HG02642 (cell line): ENCODE data around the gene USP6.
"Not testable (repeated sequence)": the region's sequence is repeated elsewhere in the genome, so short reads cannot be mapped to it uniquely, and the experiment has no call there.

ENCODE experiments used
- ATAC-seq: cut with Tn5 transposase; IDR thresholded peaks from one replicate; pipeline ENCODE4 v1.9.1; 2021; ENCODE audit warnings: mild to moderate bottlenecking; ENCODE audit not compliant: unreplicated experiment, poor library complexity

USP6 gene

DNA sequence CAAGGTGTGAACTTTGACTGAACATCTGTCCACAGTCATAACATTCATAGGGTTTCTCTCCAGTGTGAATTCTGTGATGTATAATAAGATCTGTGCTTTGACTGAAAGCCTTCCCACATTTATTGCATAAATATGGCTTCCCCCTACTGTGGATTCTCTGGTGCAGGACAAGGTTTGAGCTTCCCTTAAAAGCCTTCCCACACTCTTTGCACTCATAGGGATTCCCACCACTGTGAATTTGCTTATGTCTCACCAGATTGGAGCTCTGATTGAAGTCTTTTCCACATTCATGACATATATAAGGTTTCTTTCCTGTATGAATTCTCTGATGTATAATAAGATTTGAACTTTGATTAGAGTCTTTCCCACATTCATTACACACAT, 67.6 kb downstream of the USP6 start:
- no peak for ATAC-seq

DNA sequence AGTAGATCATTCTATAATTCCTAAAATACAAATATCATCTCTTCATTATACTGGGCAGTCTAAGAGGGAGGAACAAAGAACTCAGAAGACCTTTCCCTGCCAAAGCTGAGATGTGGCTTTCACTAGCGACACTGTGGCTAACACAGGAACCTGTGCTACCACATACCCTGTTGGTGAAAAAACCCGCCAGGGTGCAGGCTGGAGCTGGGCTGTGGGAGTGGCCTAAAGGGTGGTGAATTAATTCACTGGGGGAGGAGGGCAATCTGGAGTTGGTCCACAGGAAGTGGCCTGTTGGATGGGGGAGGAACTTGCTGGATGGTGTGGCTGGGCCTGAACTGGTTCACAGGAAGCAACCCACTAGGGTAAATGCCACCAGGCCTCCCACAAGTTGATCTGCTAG, 68.5 kb downstream of the USP6 start:
- ATAC-seq = no peak

DNA sequence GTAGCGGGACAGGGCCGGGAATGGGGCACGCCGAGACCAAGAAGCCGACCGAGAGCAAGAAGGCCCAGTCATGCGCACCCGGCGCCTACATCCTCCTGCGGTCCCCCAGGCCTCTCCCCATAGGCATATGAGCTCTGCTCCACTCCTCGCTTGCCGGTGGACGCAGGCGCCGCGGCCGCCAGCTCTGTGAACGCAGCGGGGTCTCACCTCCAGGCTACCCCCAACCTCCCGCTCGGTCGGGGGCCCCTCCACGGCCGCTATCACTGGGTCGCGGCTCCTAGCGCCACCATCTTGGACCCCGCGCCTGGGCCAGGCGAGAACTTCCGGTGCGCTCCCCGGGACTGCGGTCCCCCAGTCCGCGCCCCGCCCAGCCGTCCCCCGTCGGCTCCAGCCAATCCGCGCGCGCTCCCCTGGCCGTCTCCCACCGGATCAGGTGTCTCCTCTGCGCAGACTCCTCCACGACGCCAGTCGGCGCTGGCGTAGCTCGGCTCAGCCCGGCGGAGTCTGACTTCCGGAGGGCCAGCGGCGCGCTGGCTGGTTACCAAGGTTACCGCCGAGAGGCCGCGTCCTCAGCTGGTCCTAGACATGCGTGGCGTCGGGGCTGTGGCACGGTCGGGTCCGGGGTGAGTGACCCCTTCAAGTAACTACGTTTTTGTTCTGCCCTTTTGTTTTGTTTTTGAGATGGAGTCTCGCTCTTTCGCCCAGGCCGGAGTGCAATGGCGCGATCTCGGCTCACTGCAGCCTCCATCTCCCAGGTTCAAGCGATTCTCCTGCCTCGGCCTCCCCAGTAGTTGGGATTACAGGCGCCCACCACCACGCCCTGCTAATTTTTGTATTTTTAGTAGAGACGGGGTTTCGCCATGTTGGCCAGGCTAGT, 75.9 kb downstream of the USP6 start, which contains the start of gene ZNF594:
Gene ZNF594, minus strand, starts transcription at position 328 of the 877 bp plus-strand sequence. CDS start 7,612 bp downstream, outside the sequence.
- peak; percentile 96 for ATAC-seq

DNA sequence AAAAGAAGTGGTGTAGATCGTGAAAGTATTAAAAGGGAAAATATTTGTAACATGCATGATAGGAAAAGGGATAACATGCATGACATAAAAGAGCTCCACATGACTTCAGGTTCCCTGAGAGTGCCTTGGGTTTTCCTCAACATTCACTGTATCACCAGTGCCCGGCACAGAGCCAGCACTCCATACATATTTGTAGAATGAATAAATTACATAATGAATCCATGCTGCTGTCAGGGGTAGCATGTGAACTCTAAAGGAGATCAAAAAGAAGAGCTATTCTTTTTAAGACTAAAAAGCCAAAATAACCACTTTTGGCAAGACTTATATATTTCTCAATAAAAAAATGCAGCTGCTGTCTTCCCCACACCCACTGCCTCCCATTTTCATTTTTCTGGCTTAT, 78.5 kb downstream of the USP6 start:
- ATAC-seq = no peak

DNA sequence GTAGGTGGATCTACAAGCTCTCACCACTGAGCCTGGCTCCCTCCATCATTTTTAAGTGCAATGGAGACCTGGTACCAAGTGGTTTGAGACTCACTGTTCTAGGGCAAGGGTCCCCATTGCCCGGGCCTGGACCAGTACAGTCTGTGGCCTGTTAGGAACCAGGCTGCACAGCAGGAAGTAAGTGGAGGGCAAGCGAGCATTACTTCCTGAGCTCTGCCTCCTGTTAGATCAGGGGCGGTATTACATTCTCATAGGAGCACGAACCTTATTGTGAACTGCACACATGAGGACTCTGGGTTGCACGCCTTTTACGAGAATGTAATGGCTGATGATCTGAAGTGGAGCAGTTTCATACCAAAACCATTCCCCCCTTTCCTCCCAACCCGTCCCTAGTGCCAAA, 82.6 kb downstream of the USP6 start:
- ATAC-seq = no peak

DNA sequence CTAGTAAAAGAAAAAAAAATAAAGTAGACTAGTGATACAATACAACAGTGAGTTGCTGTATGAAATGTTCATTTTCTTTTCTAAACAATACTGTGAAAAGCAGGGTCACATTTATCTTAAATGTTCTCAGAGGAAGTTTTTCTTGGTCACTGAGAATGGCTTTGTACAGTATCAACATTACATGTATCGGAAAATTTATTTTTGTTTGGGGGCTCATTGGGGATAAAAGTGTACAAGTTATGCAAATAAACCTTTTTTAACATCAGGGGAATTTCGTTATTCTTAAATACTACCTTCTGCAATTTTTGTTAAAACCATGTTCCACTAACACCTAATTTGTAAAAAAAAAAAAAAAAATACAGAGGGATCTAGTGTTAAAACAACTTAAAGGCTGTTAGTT, 84.5 kb downstream of the USP6 start:
- ATAC-seq = no peak

DNA sequence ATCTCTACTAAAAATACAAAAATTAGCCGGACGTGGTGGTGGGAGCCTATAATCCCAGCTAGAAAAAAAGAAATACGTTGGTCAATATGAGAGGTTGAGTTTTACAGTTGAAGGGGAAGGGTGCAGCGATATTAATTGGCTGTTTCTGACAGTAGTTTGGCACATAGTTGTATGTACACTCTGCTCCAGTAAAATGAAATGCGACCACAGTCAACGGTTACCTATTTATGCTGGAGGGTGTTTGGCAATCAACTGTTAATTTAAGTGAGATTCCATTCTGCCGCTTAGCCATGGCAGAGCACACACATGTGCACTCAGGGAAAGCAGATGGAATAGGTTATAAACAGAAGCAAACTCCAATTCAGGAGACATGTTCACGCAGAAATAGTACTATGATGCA, 85.2 kb downstream of the USP6 start:
- ATAC-seq = no peak

DNA sequence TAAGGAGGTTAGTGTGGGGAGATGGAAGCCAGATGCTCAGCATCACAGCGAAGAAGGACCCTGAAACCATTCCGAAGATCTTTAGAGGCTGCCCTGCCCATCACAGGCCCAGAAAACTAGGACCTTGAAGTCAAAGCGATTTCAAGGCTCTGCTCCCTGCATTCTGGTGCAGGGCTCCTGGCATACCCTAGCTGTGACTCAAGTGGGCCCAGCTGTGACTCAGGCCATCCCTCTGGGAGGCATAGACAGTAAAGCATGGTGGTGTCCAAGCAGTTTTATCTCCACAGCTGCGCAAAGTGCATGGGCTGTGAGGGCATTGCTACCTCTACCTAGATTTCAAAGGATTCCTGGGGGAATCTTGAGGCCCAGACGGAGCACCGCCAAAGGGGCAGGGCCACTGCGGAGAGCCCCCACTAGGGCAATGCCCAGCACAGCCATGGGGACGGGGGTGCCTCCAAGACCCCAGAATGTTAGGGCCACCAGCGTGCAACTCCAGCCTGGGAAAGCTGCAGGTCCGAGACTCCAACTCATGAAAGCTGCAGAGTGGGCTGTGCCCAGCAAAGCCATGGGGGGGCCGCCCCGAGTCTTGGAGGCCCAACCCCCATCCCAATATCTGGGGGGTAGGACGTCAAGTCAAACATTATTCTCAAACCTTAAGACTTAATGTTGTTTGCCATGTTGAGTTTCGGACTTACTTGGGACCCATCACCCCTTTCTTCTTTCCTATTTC, 87.5 kb downstream of the USP6 start:
- no peak for ATAC-seq

DNA sequence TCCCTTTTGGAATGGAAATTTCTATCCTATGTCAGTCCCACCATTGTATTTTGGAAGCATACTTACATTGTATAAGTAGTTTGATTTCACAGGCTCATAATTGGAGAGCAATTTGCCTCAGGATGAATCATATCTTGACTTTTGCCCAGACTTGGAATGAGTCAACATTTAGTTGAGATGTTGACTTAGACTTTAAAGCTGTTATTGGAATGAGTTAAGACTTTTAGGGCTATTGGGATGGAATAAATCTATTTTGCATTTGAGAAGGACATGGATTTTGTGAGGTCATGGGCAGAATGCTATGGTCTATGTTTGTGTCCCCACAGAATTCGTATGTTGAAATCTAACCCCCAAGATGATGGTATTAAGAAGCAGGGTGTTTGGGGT, 88.1 kb downstream of the USP6 start:
- ATAC-seq = no peak

DNA sequence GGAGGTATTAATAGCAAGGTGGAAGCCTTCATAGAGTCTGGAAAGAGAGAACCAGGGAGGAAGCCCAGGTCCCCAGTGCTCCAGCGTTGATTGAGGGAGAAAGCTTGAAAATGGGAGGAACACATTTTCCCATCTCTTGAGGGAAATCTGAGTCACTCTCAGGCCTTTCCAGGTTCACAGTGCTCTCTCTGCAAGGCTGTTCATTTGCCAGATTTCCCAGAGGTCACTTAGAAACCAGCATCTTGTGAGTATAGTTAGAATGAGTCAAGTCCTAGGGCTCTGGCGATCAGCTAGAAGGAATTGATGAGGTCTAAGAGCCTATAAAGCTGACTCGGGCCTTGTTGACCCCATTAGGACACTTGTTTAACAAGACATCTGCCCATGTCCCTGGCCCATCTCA, 93.6 kb downstream of the USP6 start:
- ATAC-seq = no peak

DNA sequence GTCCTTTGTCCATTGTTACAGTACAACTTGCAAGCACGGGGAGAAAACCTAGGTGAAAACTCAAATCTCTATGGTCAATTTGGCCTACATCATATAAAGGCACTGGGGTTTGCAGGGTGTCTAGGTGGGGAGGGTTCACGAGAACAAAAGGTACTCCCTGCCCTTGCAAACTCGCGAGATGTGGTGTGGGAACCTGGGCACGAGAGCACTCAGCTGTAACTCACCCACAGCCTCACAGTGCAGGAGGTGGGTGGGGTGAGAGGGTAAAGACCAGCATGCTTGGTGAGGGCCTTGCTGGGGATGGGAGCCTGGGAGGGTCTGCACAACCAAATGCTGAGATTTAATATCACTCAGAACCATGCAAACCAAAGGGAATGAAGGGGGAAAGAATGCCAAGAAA, 94.3 kb downstream of the USP6 start:
- peak; percentile 23 for ATAC-seq

DNA sequence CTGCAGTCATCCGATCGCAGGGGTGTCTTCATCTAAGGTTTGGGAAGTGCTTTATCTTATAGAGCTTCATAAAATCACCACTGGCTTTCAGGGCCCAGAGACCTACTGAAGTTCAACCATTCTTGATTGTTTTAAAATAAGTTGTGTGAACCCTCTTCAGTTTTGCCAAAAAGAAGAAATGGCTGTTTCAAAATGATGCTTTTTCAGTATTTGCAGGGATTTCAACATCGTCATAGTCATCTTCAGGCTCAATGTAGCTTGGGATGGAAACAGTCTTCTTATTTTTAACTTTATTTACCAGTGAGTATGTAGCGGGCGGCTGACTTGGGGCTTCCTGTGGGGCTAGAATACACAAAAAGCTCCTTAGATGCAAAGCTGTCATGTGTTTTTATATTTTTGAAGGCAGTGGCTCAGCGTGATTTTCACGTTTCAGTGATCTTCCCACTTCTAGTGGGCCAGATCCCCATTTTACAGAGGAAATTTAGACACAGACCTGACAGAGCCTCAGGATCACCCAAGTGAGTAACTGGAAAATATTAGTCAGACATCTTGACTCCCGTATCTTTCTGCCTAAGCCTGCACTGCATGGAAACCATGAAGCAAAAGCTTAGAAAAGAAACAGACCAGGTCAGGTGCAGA, 94.9 kb downstream of the USP6 start:
- peak; percentile 41 for ATAC-seq

DNA sequence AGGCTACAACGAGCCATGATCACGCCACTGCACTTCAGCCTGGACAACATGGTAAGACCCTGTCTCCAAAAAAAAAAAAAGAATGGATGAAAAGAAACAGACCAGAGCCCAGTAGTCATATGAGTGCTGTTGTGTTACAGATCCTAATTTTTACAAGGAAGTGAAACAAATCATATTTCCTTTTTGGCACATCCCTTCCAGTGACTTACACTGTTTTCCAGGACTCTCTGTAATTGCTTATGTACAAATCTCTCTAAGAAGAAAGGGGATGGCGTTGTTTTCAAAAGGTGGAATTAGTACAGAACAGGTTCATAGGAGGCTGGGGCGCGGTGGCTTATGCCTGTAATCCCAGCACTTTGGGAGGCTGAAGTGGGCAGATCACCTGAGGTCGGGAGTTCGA, 95.6 kb downstream of the USP6 start:
- no peak for ATAC-seq

DNA sequence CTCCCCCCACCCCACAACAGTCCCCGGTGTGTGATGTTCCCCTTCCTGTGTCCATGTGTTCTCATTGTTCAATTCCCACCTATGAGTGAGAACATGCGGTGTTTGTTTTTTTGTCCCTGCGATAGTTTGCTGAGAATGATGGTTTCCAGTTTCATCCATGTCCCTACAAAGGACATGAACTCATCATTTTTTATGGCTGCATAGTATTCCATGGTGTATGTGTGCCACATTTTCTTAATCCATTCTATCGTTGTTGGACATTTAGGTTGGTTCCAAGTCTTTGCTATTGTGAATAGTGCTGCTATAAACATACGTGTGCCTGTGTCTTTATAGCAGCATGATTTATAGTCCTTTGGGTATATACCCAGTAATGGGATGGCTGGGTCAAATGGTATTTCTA, 101.7 kb downstream of the USP6 start:
- ATAC-seq = not testable (repeated sequence)

DNA sequence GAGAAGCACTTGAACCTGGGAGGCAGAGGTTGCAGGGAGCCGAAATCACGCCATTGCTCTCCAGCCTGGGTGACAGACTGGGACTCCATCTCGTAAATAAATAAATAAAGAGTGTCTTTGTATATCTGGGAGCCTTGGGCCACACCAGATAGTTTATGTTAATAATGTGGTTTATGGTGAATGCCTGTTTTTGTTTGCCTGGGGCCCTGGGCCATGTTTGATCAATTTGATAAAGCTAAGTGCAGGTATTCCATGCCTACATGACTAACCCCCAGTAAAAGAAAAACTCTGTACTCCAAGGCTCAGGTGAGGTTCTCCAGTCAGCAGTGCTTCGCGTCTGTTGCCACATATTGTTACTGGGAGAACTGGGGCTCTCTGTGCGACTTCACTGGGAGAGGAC, 103.7 kb downstream of the USP6 start:
- no peak for ATAC-seq

DNA sequence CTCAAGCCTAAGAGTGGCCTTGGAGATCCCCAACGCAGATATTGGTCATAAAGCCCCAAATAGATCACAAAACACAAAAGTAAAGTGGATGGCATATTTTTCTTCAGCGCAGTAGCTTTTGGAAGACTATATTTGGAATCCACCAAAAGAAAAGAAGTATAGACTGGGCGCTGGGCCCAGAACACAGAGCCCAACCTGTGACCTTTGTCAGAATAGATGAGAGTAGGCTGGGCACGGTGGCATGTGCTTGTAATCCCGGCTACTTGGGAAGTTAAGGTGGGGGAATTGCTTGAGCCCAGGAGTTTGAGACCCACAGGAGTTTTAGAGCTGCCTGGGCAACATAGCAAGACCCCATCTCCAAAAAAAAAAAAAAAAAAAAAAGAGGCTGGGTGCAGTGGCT, 104.2 kb downstream of the USP6 start:
- ATAC-seq = no peak

DNA sequence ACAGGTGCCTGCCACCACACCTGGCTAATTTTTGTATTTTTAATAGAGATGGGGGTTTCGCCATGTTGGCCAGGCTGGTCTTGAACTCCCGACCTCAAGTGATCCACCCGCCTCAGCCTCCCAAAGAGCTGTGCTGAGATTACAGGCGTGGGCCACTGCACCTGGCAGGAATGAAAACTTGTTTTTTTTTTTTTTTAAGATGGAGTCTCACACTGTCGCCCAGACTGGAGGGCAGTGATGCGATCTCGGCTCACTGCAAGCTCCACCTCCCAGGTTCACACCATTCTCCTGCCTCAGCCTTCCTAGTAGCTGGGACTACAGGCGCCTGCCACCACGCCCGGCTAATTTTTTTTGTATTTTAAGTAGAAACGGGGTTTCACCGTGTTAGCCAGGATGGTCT, 106.1 kb downstream of the USP6 start:
- not testable (repeated sequence) for ATAC-seq
